Nephron progenitor cell (in vitro differentiated cells): ENCODE data around the gene GGA2.
A peak's percentile ranks its signal among the peaks of the same experiment; 100 is the strongest.
"Not testable (repeated sequence)": the region's sequence is repeated elsewhere in the genome, so short reads cannot be mapped to it uniquely, and the experiment has no call there.

Source experiments
- DNase-seq: peaks from one replicate; pipeline ENCODE4 v3.0.0; 2021
- H3K27ac Mint-ChIP-seq: 2 replicates; pipeline ENCODE4 v1.8.0; 2021; ENCODE audit warnings: mild to moderate bottlenecking, moderate library complexity, mixed read lengths
- H3K27me3 Mint-ChIP-seq: 2 replicates; pipeline ENCODE4 v1.8.0; 2021; ENCODE audit warnings: mild to moderate bottlenecking, low read depth, mixed read lengths; ENCODE audit not compliant: poor library complexity
- H3K36me3 Mint-ChIP-seq: 2 replicates; pipeline ENCODE4 v1.8.0; 2021; ENCODE audit warnings: low read depth, mixed read lengths
- H3K4me1 Mint-ChIP-seq: 2 replicates; pipeline ENCODE4 v1.8.0; 2021; ENCODE audit warnings: mixed read lengths
- H3K4me3 Mint-ChIP-seq: 2 replicates; pipeline ENCODE4 v1.8.0; 2021; ENCODE audit warnings: mild to moderate bottlenecking, moderate library complexity, mixed read lengths
- H3K9me3 Mint-ChIP-seq: 2 replicates; pipeline ENCODE4 v1.8.0; 2021; ENCODE audit warnings: mild to moderate bottlenecking, moderate library complexity, mixed read lengths
- TF ChIP-seq, protein P1 (sequence below): fragments of 200-600 bp; sonication (generic); IDR thresholded peaks from 2 replicates; pipeline ENCODE4 v1.5.0; 2021; ENCODE audit warnings: antibody characterized with exemption

Gene GGA2

DNA sequence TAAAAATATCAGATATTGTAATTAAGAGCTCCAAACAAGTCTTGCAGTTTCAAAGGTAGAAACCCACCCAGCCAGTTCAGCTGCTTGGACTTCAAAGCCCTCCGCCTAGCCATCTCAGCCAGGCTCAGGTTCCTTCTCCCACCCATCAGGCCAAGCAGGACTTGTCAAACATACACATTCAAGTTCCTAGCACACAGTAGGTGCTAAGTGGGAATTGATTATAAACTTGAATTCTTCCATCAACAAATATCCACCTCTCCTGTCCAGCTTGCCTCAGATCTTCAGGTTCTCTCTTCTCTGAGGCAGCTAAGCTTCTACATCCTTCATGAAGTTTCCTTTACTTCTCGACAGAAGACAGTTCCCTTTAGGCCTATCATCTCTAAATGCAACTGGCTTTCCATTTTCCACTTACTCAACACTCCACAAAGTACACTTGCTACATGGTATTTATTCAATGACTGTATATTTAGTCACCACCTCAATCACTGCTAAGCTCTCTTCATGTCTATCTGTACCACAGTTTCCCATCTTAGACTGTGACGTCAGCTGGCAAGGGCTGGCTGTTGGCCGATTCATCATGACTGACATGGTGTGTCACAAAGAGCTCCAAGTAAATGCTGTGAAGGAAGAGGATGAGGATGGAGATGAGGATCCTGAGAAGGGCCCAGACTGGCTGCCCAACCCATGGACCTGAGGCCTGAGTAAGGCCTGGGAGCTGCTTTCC is 44.0 kb downstream of the GGA2 start:
- Mint-ChIP-seq H3K9me3 (no peaks in the 10 kb centered on the region), H3K27ac (peak overlapping the region; percentile 52), H3K27me3 (no peaks in the 10 kb centered on the region), H3K4me1 (peaks cover 9% of the 10 kb centered on the region), H3K4me3 (no peak overlapping the region), H3K36me3 (peaks cover 55% of the 10 kb centered on the region)
- no peak for DNase-seq
- TF ChIP-seq, protein P1, sequence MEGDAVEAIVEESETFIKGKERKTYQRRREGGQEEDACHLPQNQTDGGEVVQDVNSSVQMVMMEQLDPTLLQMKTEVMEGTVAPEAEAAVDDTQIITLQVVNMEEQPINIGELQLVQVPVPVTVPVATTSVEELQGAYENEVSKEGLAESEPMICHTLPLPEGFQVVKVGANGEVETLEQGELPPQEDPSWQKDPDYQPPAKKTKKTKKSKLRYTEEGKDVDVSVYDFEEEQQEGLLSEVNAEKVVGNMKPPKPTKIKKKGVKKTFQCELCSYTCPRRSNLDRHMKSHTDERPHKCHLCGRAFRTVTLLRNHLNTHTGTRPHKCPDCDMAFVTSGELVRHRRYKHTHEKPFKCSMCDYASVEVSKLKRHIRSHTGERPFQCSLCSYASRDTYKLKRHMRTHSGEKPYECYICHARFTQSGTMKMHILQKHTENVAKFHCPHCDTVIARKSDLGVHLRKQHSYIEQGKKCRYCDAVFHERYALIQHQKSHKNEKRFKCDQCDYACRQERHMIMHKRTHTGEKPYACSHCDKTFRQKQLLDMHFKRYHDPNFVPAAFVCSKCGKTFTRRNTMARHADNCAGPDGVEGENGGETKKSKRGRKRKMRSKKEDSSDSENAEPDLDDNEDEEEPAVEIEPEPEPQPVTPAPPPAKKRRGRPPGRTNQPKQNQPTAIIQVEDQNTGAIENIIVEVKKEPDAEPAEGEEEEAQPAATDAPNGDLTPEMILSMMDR = no peak

- H3K9me3 Mint-ChIP-seq = no peaks in the 10 kb centered on the region
- H3K4me1 Mint-ChIP-seq = peaks cover 9% of the 10 kb centered on the region
- TF ChIP-seq, protein P1 = no peak
- no peaks in the 10 kb centered on the region for H3K27me3 Mint-ChIP-seq
- H3K27ac Mint-ChIP-seq = peak overlapping the region; percentile 32
- peaks cover 48% of the 10 kb centered on the region for H3K36me3 Mint-ChIP-seq
- DNase-seq = no peak
- no peak overlapping the region for H3K4me3 Mint-ChIP-seq
Observed at GRCh38 chr16:23465179-23465578, 45.1 kb downstream of the GGA2 start.

GRCh38 chr16:23464196-23464595 is 46.1 kb downstream of the GGA2 start:
- Mint-ChIP-seq H3K4me1 (peaks cover 9% of the 10 kb centered on the region), H3K4me3 (no peak overlapping the region), H3K36me3 (peaks cover 44% of the 10 kb centered on the region), H3K9me3 (no peaks in the 10 kb centered on the region), H3K27ac (peak overlapping the region; percentile 88), H3K27me3 (no peaks in the 10 kb centered on the region)
- DNase-seq = no peak
- TF ChIP-seq, protein P1 = no peak

- H3K4me3 Mint-ChIP-seq, DNase-seq, H3K27ac Mint-ChIP-seq, H3K9me3 Mint-ChIP-seq, H3K27me3 Mint-ChIP-seq, H3K4me1 Mint-ChIP-seq: not testable (repeated sequence)
- H3K36me3 Mint-ChIP-seq = peaks cover 41% of the 10 kb centered on the region
Observed at GRCh38 chr16:23462994-23463393, 47.3 kb downstream of the GGA2 start.

GRCh38 chr16:23453338-23454052 is 56.8 kb downstream of the GGA2 start:
- DNase-seq = no peak
- peak overlapping the region; percentile 91 for H3K4me3 Mint-ChIP-seq
- H3K4me1 Mint-ChIP-seq = peaks cover 27% of the 10 kb centered on the region
- TF ChIP-seq, protein P1 = no peak
- peak overlapping the region; percentile 92 for H3K27ac Mint-ChIP-seq
- no peaks in the 10 kb centered on the region for H3K27me3 Mint-ChIP-seq
- peaks cover 17% of the 10 kb centered on the region for H3K36me3 Mint-ChIP-seq
- H3K9me3 Mint-ChIP-seq = no peaks in the 10 kb centered on the region

DNA sequence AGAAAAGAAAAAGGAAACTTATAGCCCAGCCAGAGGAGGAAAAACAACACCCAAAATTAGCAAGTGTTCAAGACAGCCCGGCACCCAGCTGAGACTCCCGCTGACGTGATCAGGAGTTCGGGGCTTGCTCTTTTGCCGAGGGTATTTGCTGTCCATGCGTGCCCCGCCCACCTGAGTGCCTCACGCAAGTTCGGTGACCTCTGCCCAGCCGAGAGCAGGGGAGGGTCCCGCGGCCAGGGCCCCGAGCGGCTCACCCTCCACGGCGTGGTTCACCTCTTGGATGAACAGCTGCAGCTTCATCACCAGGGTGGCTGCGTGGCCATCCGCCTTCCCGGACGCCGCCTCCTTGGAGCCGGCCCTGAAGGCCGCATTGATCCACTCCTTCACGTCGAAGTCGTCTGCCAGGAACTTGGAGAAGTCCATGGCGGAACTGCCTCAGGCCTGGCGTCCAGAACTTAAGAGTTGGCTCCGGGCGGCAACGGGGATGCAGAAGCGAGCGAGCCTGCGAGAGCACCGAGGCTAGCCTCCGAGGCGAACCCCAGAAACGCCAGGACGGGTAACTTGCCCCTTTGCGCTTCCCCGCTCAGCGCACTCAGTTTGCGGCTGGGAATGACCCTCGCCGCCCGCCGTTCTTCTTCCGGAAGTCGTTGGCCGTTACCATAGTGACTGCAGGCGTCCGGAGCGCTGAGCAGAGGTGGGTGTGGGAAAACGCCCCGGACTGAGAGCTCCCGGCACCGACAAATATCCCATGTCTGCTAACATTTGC is 57.5 kb downstream of the GGA2 start, which contains the start of gene COG7:
Gene COG7, minus strand, starts transcription at position 618 of the 766 bp plus-strand sequence. Its CDS starts 195 bp downstream, at position 423.
- TF ChIP-seq, protein P1 = no peak
- H3K36me3 Mint-ChIP-seq = peaks cover 23% of the 10 kb centered on the region
- no peaks in the 10 kb centered on the region for H3K9me3 Mint-ChIP-seq
- peaks cover 27% of the 10 kb centered on the region for H3K4me1 Mint-ChIP-seq
- DNase-seq = peak; percentile 89
- H3K27ac Mint-ChIP-seq = peak within 1 kb of the TSS; percentile 92
- H3K27me3 Mint-ChIP-seq = no peaks in the 10 kb centered on the region
- peak within 1 kb of the TSS; percentile 91 for H3K4me3 Mint-ChIP-seq
